IPS DF 6.9 (cell line): ENCODE measurements around the gene SCIN.
A peak's percentile ranks its signal among the peaks of the same experiment; 100 is the strongest.
"Not testable (repeated sequence)": the region's sequence is repeated elsewhere in the genome, so short reads cannot be mapped to it uniquely, and the experiment has no call there.

ENCODE experiments used
- DNase-seq: peaks from one replicate; pipeline ENCODE4 v3.0.0-alpha.2; 2013; ENCODE audit warnings: low read depth, low spot score
- H3K27ac ChIP-seq: one replicate; pipeline ENCODE4 v1.5.1; 2013; ENCODE audit warnings: low read length, control low read depth
- H3K27me3 ChIP-seq: 2 replicates; pipeline ENCODE4 v1.6.1; 2013; ENCODE audit warnings: mild to moderate bottlenecking, low read length; ENCODE audit not compliant: control insufficient read depth, insufficient read depth
- H3K36me3 ChIP-seq: 2 replicates; pipeline ENCODE4 v1.6.1; 2013; ENCODE audit warnings: low read length; ENCODE audit not compliant: control insufficient read depth, insufficient read depth
- H3K4me1 ChIP-seq: 2 replicates; pipeline ENCODE4 v1.6.1; 2013; ENCODE audit warnings: low read length; ENCODE audit not compliant: control insufficient read depth, insufficient read depth
- H3K4me3 ChIP-seq: 2 replicates; pipeline ENCODE4 v1.5.1; 2013; ENCODE audit warnings: mild to moderate bottlenecking, low read length
- H3K9me3 ChIP-seq: 2 replicates; pipeline ENCODE4 v1.6.1; 2013; ENCODE audit warnings: low read length, inconsistent platforms; ENCODE audit not compliant: control insufficient read depth, insufficient read depth
- WGBS: extraction: QIAGEN DNeasy Blood & Tissue Kit; methylation state at CpG from one replicate; pipeline ENCODE4 v1.1.7; 2013; ENCODE audit warnings: mixed read lengths, missing lambda C conversion rate; ENCODE audit not compliant: insufficient read length, insufficient coverage; 5-methylcytosine and 5-hydroxymethylcytosine counted together

The SCIN gene

DNA sequence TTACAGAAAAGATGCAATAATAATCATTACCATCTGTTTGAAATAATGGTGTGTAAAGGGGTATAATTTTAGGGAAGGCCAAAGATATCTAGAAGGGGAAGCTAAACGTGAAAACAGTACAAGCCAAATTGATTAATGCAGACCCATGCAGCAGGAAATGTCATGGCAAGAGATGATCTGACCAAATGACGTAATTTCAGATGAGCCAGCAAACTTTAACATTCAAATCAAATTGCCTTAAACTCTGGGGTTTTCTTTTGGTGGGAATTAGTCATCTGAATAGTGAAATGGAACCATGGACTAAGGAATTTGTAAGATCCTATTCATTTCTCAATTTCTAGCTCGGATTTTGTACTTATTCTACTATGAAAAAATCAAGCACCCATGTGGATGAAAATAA is 21.4 kb upstream of the SCIN start:
- WGBS = no CpG with 5 or more reads among the region's 3 CpGs
- Histone ChIP-seq H3K27ac (no peak overlapping the region), H3K27me3 (no peaks in the 10 kb centered on the region), H3K4me1 (no peaks in the 10 kb centered on the region), H3K4me3 (no peak overlapping the region), H3K9me3 (no peaks in the 10 kb centered on the region), H3K36me3 (no peaks in the 10 kb centered on the region)
- no peak for DNase-seq

DNA sequence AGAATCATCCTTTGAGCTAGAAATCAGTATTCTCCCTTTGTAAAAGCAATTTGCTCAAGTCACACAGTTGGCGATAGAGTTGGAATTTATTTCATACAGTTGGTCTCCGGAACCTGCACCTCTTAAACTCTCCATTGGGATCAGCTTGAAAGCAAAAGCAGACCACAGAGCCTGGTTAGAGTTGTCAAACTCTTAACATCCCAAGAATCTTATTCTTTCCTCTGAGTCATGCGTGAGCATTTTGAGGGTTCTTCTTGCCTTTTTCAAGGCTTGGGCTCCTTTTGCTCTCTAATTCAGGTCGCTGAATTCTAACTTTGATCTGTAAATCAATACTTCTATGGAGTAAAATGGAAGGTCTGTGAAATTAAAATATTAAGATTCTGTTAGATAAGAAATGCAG is 19.6 kb upstream of the SCIN start:
- no peaks in the 10 kb centered on the region for H3K36me3 ChIP-seq
- no peaks in the 10 kb centered on the region for H3K4me1 ChIP-seq
- H3K27ac ChIP-seq = no peak overlapping the region
- WGBS = no CpG with 5 or more reads among the region's 4 CpGs
- H3K27me3 ChIP-seq = no peaks in the 10 kb centered on the region
- H3K9me3 ChIP-seq = no peaks in the 10 kb centered on the region
- DNase-seq = no peak
- no peak overlapping the region for H3K4me3 ChIP-seq

DNA sequence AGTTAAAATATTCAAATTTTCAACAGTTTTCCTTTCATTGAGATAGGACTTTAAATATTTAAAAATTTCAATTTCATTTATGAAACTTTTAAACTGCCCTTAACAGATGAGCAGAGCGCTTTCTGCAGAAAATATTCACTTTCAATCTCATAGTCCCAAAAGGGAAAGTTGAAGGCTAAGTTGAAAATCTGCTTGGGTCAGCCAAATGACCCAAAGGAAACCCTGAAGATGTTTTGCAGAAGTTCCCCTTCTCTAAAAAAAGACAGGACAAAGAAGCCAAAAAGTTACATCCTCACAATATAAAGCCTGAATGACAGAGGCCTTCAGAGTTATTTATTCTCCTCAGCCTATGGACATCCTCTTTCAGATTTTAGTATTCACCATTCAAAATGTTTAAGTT is 17.6 kb upstream of the SCIN start:
- WGBS = no CpG with 5 or more reads among the region's 1 CpG
- Histone ChIP-seq H3K36me3 (no peaks in the 10 kb centered on the region), H3K4me3 (no peak overlapping the region), H3K9me3 (no peaks in the 10 kb centered on the region), H3K27ac (no peak overlapping the region), H3K4me1 (no peaks in the 10 kb centered on the region), H3K27me3 (no peaks in the 10 kb centered on the region)
- DNase-seq = no peak

GRCh38 chr7:12553416-12553815 is 17.1 kb upstream of the SCIN start:
- DNase-seq = no peak
- Histone ChIP-seq H3K4me1 (no peaks in the 10 kb centered on the region), H3K27ac (no peak overlapping the region), H3K27me3 (no peaks in the 10 kb centered on the region), H3K4me3 (no peak overlapping the region), H3K9me3 (no peaks in the 10 kb centered on the region), H3K36me3 (no peaks in the 10 kb centered on the region)

DNA sequence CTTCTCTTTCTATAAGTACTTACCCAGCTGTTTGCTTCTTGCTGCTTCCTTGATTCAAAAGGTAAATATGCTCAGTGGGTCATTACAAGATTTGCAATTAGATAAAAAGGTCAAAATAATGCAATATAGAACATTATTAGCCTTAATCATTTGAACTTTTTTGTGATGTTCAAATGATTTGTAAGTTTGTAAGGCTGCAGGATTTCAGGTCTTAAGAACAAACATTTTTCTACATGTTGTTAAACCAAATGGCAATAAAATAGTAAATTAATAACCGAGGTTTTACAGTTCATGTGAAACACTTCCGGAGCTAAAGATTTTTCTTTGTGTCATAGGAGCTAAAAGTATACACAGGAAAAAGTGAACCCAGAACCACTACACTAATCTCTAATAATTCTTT is 16.2 kb upstream of the SCIN start:
- no peak overlapping the region for H3K27ac ChIP-seq
- no peaks in the 10 kb centered on the region for H3K36me3 ChIP-seq
- no peaks in the 10 kb centered on the region for H3K27me3 ChIP-seq
- no peak for DNase-seq
- no CpG with 5 or more reads among the region's 2 CpGs for WGBS
- H3K4me3 ChIP-seq = no peak overlapping the region
- no peaks in the 10 kb centered on the region for H3K4me1 ChIP-seq
- no peaks in the 10 kb centered on the region for H3K9me3 ChIP-seq

DNA sequence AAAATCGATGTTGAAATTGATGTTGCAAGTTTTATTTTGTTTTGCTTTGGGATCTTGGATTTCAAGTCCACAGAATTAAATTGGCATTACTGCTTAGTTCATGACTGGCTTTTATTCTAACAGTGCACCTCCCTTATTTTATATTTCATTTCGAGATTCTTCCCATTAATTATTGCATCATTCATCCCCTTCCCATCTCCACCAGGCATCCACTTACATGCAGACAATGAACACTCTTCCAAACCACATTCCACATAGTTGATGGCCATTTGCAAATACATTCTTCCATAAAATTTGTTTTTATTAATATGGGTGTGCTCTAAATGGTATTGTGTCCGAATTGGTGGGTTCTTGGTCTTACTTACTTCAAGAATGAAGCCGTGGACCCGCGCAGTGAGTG is 15.6 kb upstream of the SCIN start:
- 100% methylated on average over 1 of the region's 6 CpGs for WGBS
- H3K36me3 ChIP-seq = no peaks in the 10 kb centered on the region
- no peaks in the 10 kb centered on the region for H3K9me3 ChIP-seq
- H3K4me3 ChIP-seq = no peak overlapping the region
- no peaks in the 10 kb centered on the region for H3K4me1 ChIP-seq
- no peak overlapping the region for H3K27ac ChIP-seq
- H3K27me3 ChIP-seq = no peaks in the 10 kb centered on the region
- DNase-seq = no peak

- not testable (repeated sequence) for H3K4me1 ChIP-seq, DNase-seq, H3K36me3 ChIP-seq, H3K9me3 ChIP-seq, H3K27me3 ChIP-seq, H3K27ac ChIP-seq, H3K4me3 ChIP-seq
- no CpG with 5 or more reads among the region's 6 CpGs for WGBS
Observed at GRCh38 chr7:12555695-12556094, 14.8 kb upstream of the SCIN start.

GRCh38 chr7:12556139-12556792 is 14.3 kb upstream of the SCIN start:
- not testable (repeated sequence) for H3K4me1 ChIP-seq, H3K36me3 ChIP-seq, H3K27me3 ChIP-seq, DNase-seq, H3K27ac ChIP-seq, H3K4me3 ChIP-seq, H3K9me3 ChIP-seq
- no CpG with 5 or more reads among the region's 60 CpGs for WGBS

GRCh38 chr7:12557282-12557681 is 13.2 kb upstream of the SCIN start:
- no peaks in the 10 kb centered on the region for H3K9me3 ChIP-seq
- DNase-seq = peak; percentile 18
- H3K4me1 ChIP-seq = no peaks in the 10 kb centered on the region
- H3K4me3 ChIP-seq = no peak overlapping the region
- no CpG with 5 or more reads among the region's 7 CpGs for WGBS
- no peak overlapping the region for H3K27ac ChIP-seq
- no peaks in the 10 kb centered on the region for H3K36me3 ChIP-seq
- no peaks in the 10 kb centered on the region for H3K27me3 ChIP-seq

GRCh38 chr7:12564996-12565764 is 5.3 kb upstream of the SCIN start:
- H3K4me3 ChIP-seq = no peak overlapping the region
- DNase-seq = no peak
- WGBS = no CpG with 5 or more reads among the region's 4 CpGs
- peaks cover 4% of the 10 kb centered on the region; the same call in 1 of the 2 replicates for H3K27me3 ChIP-seq
- no peak overlapping the region for H3K27ac ChIP-seq
- H3K36me3 ChIP-seq = no peaks in the 10 kb centered on the region
- no peaks in the 10 kb centered on the region for H3K9me3 ChIP-seq
- no peaks in the 10 kb centered on the region for H3K4me1 ChIP-seq

- Histone ChIP-seq H3K4me1 (no peaks in the 10 kb centered on the region), H3K36me3 (no peaks in the 10 kb centered on the region), H3K9me3 (no peaks in the 10 kb centered on the region), H3K27me3 (peaks cover 7% of the 10 kb centered on the region; the same call in 1 of the 2 replicates), H3K4me3 (no peak overlapping the region), H3K27ac (no peak overlapping the region)
- DNase-seq = no peak
- no CpG with 5 or more reads among the region's 2 CpGs for WGBS
Observed at GRCh38 chr7:12565873-12566272, 4.6 kb upstream of the SCIN start.
